Rectal smooth muscle tissue (tissue), 1 donor: Measurements from ENCODE around the gene KAZN.

Source experiments
- H3K27ac ChIP-seq: one replicate; pipeline ENCODE4 v1.7.0; 2013; ENCODE audit warnings: low read depth, low read length, inconsistent platforms
- H3K27me3 ChIP-seq: one replicate; pipeline ENCODE4 v1.7.0; 2013; ENCODE audit warnings: low read length; ENCODE audit not compliant: control insufficient read depth, insufficient read depth
- H3K36me3 ChIP-seq: one replicate; pipeline ENCODE4 v1.7.0; 2013; ENCODE audit warnings: low read length; ENCODE audit not compliant: control insufficient read depth, insufficient read depth
- H3K4me1 ChIP-seq: one replicate; pipeline ENCODE4 v1.7.0; 2013; ENCODE audit warnings: low read length; ENCODE audit not compliant: control insufficient read depth, insufficient read depth
- H3K4me3 ChIP-seq: one replicate; pipeline ENCODE4 v1.7.0; 2013; ENCODE audit warnings: low read length
- H3K9ac ChIP-seq: one replicate; pipeline ENCODE4 v1.7.0; 2013; ENCODE audit warnings: low read length

KAZN gene

GRCh38 chr1:14767075-14767474 is 168.6 kb downstream of the KAZN start:
- no peak overlapping the region for H3K27ac ChIP-seq
- H3K4me3 ChIP-seq = no peak overlapping the region
- H3K4me1 ChIP-seq = no peaks in the 10 kb centered on the region
- H3K9ac ChIP-seq = no peak overlapping the region
- H3K27me3 ChIP-seq = no peaks in the 10 kb centered on the region
- no peaks in the 10 kb centered on the region for H3K36me3 ChIP-seq

GRCh38 chr1:14768582-14769304 is 170.3 kb downstream of the KAZN start:
- no peaks in the 10 kb centered on the region for H3K27me3 ChIP-seq
- H3K27ac ChIP-seq = no peak overlapping the region
- H3K4me3 ChIP-seq = no peak overlapping the region
- H3K36me3 ChIP-seq = no peaks in the 10 kb centered on the region
- no peak overlapping the region for H3K9ac ChIP-seq
- H3K4me1 ChIP-seq = no peaks in the 10 kb centered on the region

GRCh38 chr1:14769486-14770274 is 171.2 kb downstream of the KAZN start:
- Histone ChIP-seq H3K27ac (no peak overlapping the region), H3K9ac (no peak overlapping the region), H3K36me3 (no peaks in the 10 kb centered on the region), H3K27me3 (no peaks in the 10 kb centered on the region), H3K4me3 (no peak overlapping the region), H3K4me1 (no peaks in the 10 kb centered on the region)

- H3K27ac ChIP-seq = no peak overlapping the region
- no peak overlapping the region for H3K4me3 ChIP-seq
- no peak overlapping the region for H3K9ac ChIP-seq
- no peaks in the 10 kb centered on the region for H3K27me3 ChIP-seq
- H3K4me1 ChIP-seq = no peaks in the 10 kb centered on the region
- no peaks in the 10 kb centered on the region for H3K36me3 ChIP-seq
Observed at GRCh38 chr1:14773396-14774025, 175.0 kb downstream of the KAZN start.

- Histone ChIP-seq H3K36me3 (no peaks in the 10 kb centered on the region), H3K4me3 (no peak overlapping the region), H3K27me3 (no peaks in the 10 kb centered on the region), H3K27ac (no peak overlapping the region), H3K4me1 (no peaks in the 10 kb centered on the region), H3K9ac (no peak overlapping the region)
Observed at GRCh38 chr1:14774225-14774624, 175.7 kb downstream of the KAZN start.

- no peaks in the 10 kb centered on the region for H3K4me1 ChIP-seq
- H3K4me3 ChIP-seq = no peak overlapping the region
- no peak overlapping the region for H3K27ac ChIP-seq
- H3K9ac ChIP-seq = no peak overlapping the region
- no peaks in the 10 kb centered on the region for H3K36me3 ChIP-seq
- no peaks in the 10 kb centered on the region for H3K27me3 ChIP-seq
Observed at GRCh38 chr1:14774988-14775387, 176.5 kb downstream of the KAZN start.

- no peaks in the 10 kb centered on the region for H3K4me1 ChIP-seq
- H3K9ac ChIP-seq = no peak overlapping the region
- no peak overlapping the region for H3K4me3 ChIP-seq
- no peaks in the 10 kb centered on the region for H3K27me3 ChIP-seq
- no peaks in the 10 kb centered on the region for H3K36me3 ChIP-seq
- no peak overlapping the region for H3K27ac ChIP-seq
Observed at GRCh38 chr1:14775434-14775833, 176.9 kb downstream of the KAZN start.

GRCh38 chr1:14777516-14778506 is 179.3 kb downstream of the KAZN start:
- Histone ChIP-seq H3K4me1 (no peaks in the 10 kb centered on the region), H3K9ac (no peak overlapping the region), H3K27ac (no peak overlapping the region), H3K4me3 (no peak overlapping the region), H3K27me3 (no peaks in the 10 kb centered on the region), H3K36me3 (no peaks in the 10 kb centered on the region)

- H3K27me3 ChIP-seq = no peaks in the 10 kb centered on the region
- no peak overlapping the region for H3K9ac ChIP-seq
- no peak overlapping the region for H3K4me3 ChIP-seq
- no peaks in the 10 kb centered on the region for H3K4me1 ChIP-seq
- no peak overlapping the region for H3K27ac ChIP-seq
- H3K36me3 ChIP-seq = no peaks in the 10 kb centered on the region
Observed at GRCh38 chr1:14778541-14778897, 180.0 kb downstream of the KAZN start.

GRCh38 chr1:14778898-14779865 is 180.7 kb downstream of the KAZN start:
- Histone ChIP-seq H3K27me3 (no peaks in the 10 kb centered on the region), H3K4me3 (no peak overlapping the region), H3K27ac (no peak overlapping the region), H3K36me3 (no peaks in the 10 kb centered on the region), H3K9ac (no peak overlapping the region), H3K4me1 (no peaks in the 10 kb centered on the region)

GRCh38 chr1:14780271-14780670 is 181.8 kb downstream of the KAZN start:
- no peak overlapping the region for H3K27ac ChIP-seq
- H3K4me3 ChIP-seq = no peak overlapping the region
- H3K4me1 ChIP-seq = no peaks in the 10 kb centered on the region
- H3K9ac ChIP-seq = no peak overlapping the region
- no peaks in the 10 kb centered on the region for H3K36me3 ChIP-seq
- H3K27me3 ChIP-seq = no peaks in the 10 kb centered on the region
